NCI-H524 treated with DMSO at 0.1 percent for 48 hours (cell line): Measurements from ENCODE around the gene NAIP.
"Not testable (repeated sequence)": the region's sequence is repeated elsewhere in the genome, so short reads cannot be mapped to it uniquely, and the experiment has no call there.

Experiments used
- DNase-seq: peaks from one replicate; lab custom pipeline; 2025; lab: John Stamatoyannopoulos, UW

Gene NAIP

GRCh38 chr5:71025289-71025953 is at the start of gene NAIP:
NAIP (minus strand) TSS chr5:71025339; CDS start chr5:71012915, 12,424 bp downstream.
- not testable (repeated sequence) for DNase-seq

GRCh38 chr5:71067262-71067928 is 42.3 kb upstream of the NAIP start, which contains the start of gene GTF2H2:
GTF2H2 (minus strand) TSS chr5:71067676; CDS start chr5:71062763, 4,913 bp downstream.
- not testable (repeated sequence) for DNase-seq

GRCh38 chr5:71061322-71061721 is 36.2 kb upstream of the NAIP start:
- not testable (repeated sequence) for DNase-seq

- not testable (repeated sequence) for DNase-seq
Measured at GRCh38 chr5:71059426-71059825, 34.3 kb upstream of the NAIP start.

GRCh38 chr5:71044808-71045207 is 19.7 kb upstream of the NAIP start:
- not testable (repeated sequence) for DNase-seq

GRCh38 chr5:71044128-71044527 is 19.0 kb upstream of the NAIP start:
- DNase-seq: not testable (repeated sequence)

GRCh38 chr5:71031046-71031776 is 6.1 kb upstream of the NAIP start:
- not testable (repeated sequence) for DNase-seq

GRCh38 chr5:71020643-71021042 is 4.5 kb downstream of the NAIP start:
- DNase-seq: not testable (repeated sequence)

GRCh38 chr5:71018376-71019005 is 6.6 kb downstream of the NAIP start:
- not testable (repeated sequence) for DNase-seq

GRCh38 chr5:71014176-71014575 is 11.0 kb downstream of the NAIP start:
- DNase-seq: no peak

GRCh38 chr5:71013575-71013974 is 11.6 kb downstream of the NAIP start:
- DNase-seq: no peak

GRCh38 chr5:71011194-71011792 is 13.8 kb downstream of the NAIP start:
- DNase-seq: no peak

GRCh38 chr5:71006983-71007382 is 18.2 kb downstream of the NAIP start:
- DNase-seq: not testable (repeated sequence)

GRCh38 chr5:70984882-70985281 is 40.3 kb downstream of the NAIP start:
- not testable (repeated sequence) for DNase-seq

GRCh38 chr5:70967220-70967619 is 57.9 kb downstream of the NAIP start:
- DNase-seq: not testable (repeated sequence)

GRCh38 chr5:70964531-70964930 is 60.6 kb downstream of the NAIP start:
- not testable (repeated sequence) for DNase-seq

GRCh38 chr5:70953068-70953467 is 72.1 kb downstream of the NAIP start:
- not testable (repeated sequence) for DNase-seq

- DNase-seq: not testable (repeated sequence)
Measured at GRCh38 chr5:70932560-70932959, 92.6 kb downstream of the NAIP start.

- DNase-seq: not testable (repeated sequence)
Measured at GRCh38 chr5:70931709-70932368, 93.3 kb downstream of the NAIP start.

GRCh38 chr5:70925211-70925562 is 100.0 kb downstream of the NAIP start:
- DNase-seq: not testable (repeated sequence)
